Cardiac septum (tissue), 1 donor: ENCODE measurements around the gene CAP1. TPM values are rescaled to one million over a fixed set of nuclear protein-coding genes. Genes with fewer than 3 reads are reported as not detected.

Source experiments
- total RNA-seq: library from RNA; stranded (reverse); fragmentation: NEBNext Ultra II Directional; extraction: Animal tissue kit (Norgen Biotek cat#: 25700); gene quantifications from one replicate; pipeline ENCODE4 v1.2.1, GENCODE V29; 2021
- donor health status: DM: no; HTN: no; CAD: no.

Gene CAP1
- total RNA-seq, 1 donor from 2014 or later: 82.8 TPM

Other genes with a start within 250 kb of the CAP1 start
- 16.6 TPM for gene TRIT1, start 157.2 kb upstream of the CAP1 start, total RNA-seq
- 0.35 TPM for gene MYCL, start 138.8 kb upstream of the CAP1 start, total RNA-seq
- gene MFSD2A, start 85.6 kb upstream of the CAP1 start, total RNA-seq: 1.00 TPM
- gene PPT1, start 56.5 kb downstream of the CAP1 start, total RNA-seq: 31.1 TPM
- 13.8 TPM for gene RLF, start 120.7 kb downstream of the CAP1 start, total RNA-seq
- not detected for gene TMCO2, start 207.2 kb downstream of the CAP1 start, total RNA-seq
- gene ZMPSTE24, start 217.5 kb downstream of the CAP1 start, total RNA-seq: 24.8 TPM